ENCODE measurements around the gene TEAD3. TPM values are rescaled to one million over a fixed set of nuclear protein-coding genes. Genes with fewer than 3 reads are reported as not detected.

TEAD3 gene
- total RNA-seq, 4 donors from 2014 or later: 13.7 to 33.5 (median 29.3) TPM

DNA sequence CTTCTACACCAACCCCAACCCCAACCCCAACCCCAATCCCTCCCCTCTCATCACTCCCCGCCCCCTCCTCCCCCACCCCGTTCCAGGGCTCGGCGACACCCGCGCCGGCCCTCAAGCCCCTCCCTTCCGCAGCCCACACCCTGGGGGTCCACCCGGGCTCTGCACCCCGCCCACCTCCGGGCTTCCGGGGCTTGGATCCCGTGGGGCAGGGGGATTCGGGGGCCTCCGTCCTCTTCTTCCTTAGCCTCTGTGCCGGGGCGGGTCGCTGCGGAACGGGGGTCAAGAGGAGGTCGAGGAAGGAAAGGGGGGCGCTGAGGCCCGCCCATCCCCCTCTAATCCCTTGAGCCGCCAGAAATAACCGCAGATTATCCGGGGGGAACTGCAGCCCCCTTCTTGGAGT lies 15.1 kb upstream of the TEAD3 start:
- H3K27me3 ChIP-seq: peaks cover 0 to 64% (median 4%) of the 10 kb centered on the region in 4 donors
- no peak overlapping the region for H3K27ac ChIP-seq
- WGBS, 2 donors: 0 to 11% methylated on average over 2 to 11 of the region's 26 CpGs
- H3K4me3 ChIP-seq: peak overlapping the region in 3 of 4 donors; percentile 13 to 46 (median 19)
- peaks cover 0 to 11% (median 9%) of the 10 kb centered on the region in 3 donors for H3K4me1 ChIP-seq
- no peak for DNase-seq
- TF ChIP-seq, protein P1, sequence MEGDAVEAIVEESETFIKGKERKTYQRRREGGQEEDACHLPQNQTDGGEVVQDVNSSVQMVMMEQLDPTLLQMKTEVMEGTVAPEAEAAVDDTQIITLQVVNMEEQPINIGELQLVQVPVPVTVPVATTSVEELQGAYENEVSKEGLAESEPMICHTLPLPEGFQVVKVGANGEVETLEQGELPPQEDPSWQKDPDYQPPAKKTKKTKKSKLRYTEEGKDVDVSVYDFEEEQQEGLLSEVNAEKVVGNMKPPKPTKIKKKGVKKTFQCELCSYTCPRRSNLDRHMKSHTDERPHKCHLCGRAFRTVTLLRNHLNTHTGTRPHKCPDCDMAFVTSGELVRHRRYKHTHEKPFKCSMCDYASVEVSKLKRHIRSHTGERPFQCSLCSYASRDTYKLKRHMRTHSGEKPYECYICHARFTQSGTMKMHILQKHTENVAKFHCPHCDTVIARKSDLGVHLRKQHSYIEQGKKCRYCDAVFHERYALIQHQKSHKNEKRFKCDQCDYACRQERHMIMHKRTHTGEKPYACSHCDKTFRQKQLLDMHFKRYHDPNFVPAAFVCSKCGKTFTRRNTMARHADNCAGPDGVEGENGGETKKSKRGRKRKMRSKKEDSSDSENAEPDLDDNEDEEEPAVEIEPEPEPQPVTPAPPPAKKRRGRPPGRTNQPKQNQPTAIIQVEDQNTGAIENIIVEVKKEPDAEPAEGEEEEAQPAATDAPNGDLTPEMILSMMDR (IDR thresholded peaks at IDR 0.05): no peak
- no peaks in the 10 kb centered on the region for H3K9me3 ChIP-seq
- H3K36me3 ChIP-seq: no peaks in the 10 kb centered on the region
- intact Hi-C loops (cut with DNase I): no loop called here

GRCh38 chr6:35511562-35511941 lies 14.7 kb upstream of the TEAD3 start:
- peaks cover 0 to 69% (median 4%) of the 10 kb centered on the region in 4 donors for H3K27me3 ChIP-seq

GRCh38 chr6:35510916-35511561 lies 14.2 kb upstream of the TEAD3 start:
- TF ChIP-seq, protein P1 (IDR thresholded peaks at IDR 0.05): no peak
- TF ChIP-seq POLR2A (IDR thresholded peaks at IDR 0.05): no peak
- intact Hi-C loops (cut with DNase I): no loop called here
- Histone ChIP-seq H3K4me3 (peak overlapping the region in 1 of 4 donors; percentile 46), H3K27me3 (peaks cover 0 to 74% (median 4%) of the 10 kb centered on the region in 4 donors), H3K4me1 (peaks cover 2 to 15% (median 9%) of the 10 kb centered on the region in 3 donors), H3K36me3 (no peaks in the 10 kb centered on the region), H3K27ac (no peak overlapping the region), H3K9me3 (no peaks in the 10 kb centered on the region)
- 71 to 78% methylated on average over 6 to 7 of the region's 7 CpGs for WGBS, 2 donors
- DNase-seq: no peak

More at GRCh38 chr6:35511562-35511941, 14.7 kb upstream of the TEAD3 start:
- peaks cover 0 to 11% (median 9%) of the 10 kb centered on the region in 3 donors for H3K4me1 ChIP-seq
- H3K4me3 ChIP-seq: peak overlapping the region in 3 of 4 donors; percentile 13 to 46 (median 19)
- H3K36me3 ChIP-seq: no peaks in the 10 kb centered on the region
- intact Hi-C loops (cut with DNase I): no loop called here
- WGBS, 2 donors: 27 to 29% methylated on average over 7 to 10 of the region's 32 CpGs
- TF ChIP-seq, protein P1 (IDR thresholded peaks at IDR 0.05): no peak
- no peak for DNase-seq
- no peak overlapping the region for H3K27ac ChIP-seq
- no peaks in the 10 kb centered on the region for H3K9me3 ChIP-seq

DNA sequence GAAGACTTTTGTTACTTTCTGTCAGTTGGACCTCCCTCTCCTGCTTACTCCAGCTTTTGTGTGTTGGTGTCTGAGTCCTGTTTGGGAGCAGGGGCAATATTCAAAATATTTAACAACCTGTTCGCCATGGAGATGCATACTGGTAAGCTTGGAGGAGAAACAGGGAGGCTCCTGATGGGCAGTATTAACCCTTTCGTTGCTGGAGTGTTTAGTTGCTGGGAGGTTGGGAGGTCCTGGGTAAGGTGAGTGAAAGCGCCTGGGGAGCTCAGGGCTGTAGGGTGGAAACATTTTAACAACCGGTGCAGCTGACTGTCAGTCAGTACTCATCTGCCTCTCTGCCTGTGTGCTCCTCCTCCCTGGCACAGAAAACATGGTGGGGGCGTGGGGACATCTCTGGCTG lies 11.7 kb upstream of the TEAD3 start:
- TF ChIP-seq POLR2A (IDR thresholded peaks at IDR 0.05): no peak
- TF ChIP-seq, protein P1 (IDR thresholded peaks at IDR 0.05): no peak
- H3K27ac ChIP-seq: no peak overlapping the region
- 38 to 68% methylated on average over 3 to 5 of the region's 5 CpGs for WGBS, 2 donors
- no peaks in the 10 kb centered on the region for H3K36me3 ChIP-seq
- intact Hi-C loops (cut with DNase I): no loop called here
- no peaks in the 10 kb centered on the region for H3K9me3 ChIP-seq
- H3K4me1 ChIP-seq: peaks cover 3 to 19% (median 9%) of the 10 kb centered on the region in 3 donors
- peaks cover 0 to 98% (median 4%) of the 10 kb centered on the region in 4 donors for H3K27me3 ChIP-seq
- DNase-seq: no peak
- no peak overlapping the region for H3K4me3 ChIP-seq

- Histone ChIP-seq H3K36me3 (no peaks in the 10 kb centered on the region), H3K4me3 (no peak overlapping the region), H3K27ac (no peak overlapping the region), H3K27me3 (peaks cover 0 to 95% (median 4%) of the 10 kb centered on the region in 4 donors), H3K9me3 (no peaks in the 10 kb centered on the region), H3K4me1 (peaks cover 3 to 19% (median 9%) of the 10 kb centered on the region in 3 donors)
- WGBS, 2 donors: 60 to 70% methylated on average over 2 of the region's 2 CpGs
- DNase-seq: no peak
- intact Hi-C loops (cut with DNase I): no loop called here
- TF ChIP-seq, protein P1 (IDR thresholded peaks at IDR 0.05): no peak
- TF ChIP-seq POLR2A (IDR thresholded peaks at IDR 0.05): no peak
Observed at GRCh38 chr6:35508027-35508426, 11.1 kb upstream of the TEAD3 start.

Data from esophagus squamous epithelium (tissue), 5 donors.